ENCODE measurements around the gene NEK7.

Gene NEK7

DNA sequence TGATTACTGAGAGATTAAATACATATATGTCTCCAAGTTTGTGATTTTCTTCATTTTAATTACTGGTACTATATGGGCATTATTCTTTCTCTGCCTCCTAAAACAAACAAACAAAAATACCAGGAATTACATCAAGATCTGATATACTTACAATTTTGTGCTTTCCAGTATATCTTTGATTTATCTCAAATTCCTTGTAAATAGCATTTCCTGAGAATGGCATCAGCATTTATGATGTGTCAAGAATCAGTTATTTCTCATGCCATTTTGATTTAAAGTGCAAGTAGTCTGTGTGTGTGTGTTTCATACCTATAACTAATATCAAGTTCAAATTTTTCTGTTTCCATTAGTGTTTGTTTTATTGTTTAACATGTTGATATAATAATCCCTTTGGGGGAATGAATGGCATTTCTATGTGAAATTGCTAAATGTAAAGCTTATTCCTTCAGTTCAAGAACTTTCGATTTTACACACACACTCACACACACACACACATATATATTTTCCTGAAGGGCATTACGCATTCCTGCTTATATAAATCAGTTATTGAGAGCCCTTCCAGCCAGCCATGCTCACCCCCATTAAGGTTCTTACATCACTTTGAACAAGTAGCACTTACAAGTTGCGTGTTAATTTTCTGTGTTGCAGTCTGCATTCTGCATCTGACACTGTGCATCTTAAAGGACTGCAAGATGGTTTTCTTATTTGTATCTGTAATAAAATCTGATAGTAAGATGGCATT, 102.7 kb downstream of the NEK7 start:
- DNase-seq (ENCODE audit: low read depth), result no peak
- TF ChIP-seq, protein P1, sequence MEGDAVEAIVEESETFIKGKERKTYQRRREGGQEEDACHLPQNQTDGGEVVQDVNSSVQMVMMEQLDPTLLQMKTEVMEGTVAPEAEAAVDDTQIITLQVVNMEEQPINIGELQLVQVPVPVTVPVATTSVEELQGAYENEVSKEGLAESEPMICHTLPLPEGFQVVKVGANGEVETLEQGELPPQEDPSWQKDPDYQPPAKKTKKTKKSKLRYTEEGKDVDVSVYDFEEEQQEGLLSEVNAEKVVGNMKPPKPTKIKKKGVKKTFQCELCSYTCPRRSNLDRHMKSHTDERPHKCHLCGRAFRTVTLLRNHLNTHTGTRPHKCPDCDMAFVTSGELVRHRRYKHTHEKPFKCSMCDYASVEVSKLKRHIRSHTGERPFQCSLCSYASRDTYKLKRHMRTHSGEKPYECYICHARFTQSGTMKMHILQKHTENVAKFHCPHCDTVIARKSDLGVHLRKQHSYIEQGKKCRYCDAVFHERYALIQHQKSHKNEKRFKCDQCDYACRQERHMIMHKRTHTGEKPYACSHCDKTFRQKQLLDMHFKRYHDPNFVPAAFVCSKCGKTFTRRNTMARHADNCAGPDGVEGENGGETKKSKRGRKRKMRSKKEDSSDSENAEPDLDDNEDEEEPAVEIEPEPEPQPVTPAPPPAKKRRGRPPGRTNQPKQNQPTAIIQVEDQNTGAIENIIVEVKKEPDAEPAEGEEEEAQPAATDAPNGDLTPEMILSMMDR (conservative IDR thresholded peaks at IDR 0.05; ENCODE audit: low read depth, low read length), result no peak
- no peak overlapping the region for H3K4me3 ChIP-seq (ENCODE audit: low read depth, low read length)

DNA sequence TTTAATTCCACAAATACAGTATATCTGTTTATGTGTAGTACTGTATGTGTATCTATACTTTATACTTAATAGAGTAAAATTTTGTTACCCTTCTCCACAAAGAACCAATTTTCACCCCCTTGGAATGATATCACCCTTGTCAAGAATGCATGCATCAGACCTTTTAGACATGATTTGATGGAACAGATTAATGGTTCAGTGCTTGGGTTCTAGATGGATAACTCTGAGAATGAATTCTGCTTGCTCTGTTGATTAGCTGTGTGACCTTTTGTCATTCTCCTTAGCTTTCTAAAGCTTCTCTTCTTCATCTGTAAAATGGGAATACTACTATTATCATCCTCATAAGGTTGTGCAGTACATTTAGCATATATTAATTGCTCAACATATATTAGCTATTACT, 105.1 kb downstream of the NEK7 start:
- no peak overlapping the region for H3K4me3 ChIP-seq (ENCODE audit: low read depth, low read length)
- no peak for DNase-seq (ENCODE audit: low read depth)
- TF ChIP-seq, protein P1 (conservative IDR thresholded peaks at IDR 0.05; ENCODE audit: low read depth, low read length), result no peak

DNA sequence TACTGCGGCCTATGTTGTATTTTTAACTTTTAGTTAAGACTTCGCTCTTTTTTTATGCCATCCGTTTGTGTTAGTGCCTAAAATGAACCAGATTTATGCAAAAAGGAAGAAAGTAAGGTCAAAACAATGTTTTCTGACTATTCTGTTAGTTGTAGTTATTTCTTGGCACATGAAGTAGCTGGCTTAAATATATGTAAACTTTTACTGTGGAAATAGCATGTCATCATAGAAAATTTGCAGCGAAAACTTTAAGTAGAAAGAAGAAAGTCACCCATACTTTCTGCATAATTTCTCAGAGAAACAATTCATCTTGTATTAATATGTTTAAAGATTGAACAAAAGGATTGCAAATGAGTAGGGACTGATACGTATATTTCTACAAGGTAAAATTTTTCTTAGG, 106.4 kb downstream of the NEK7 start:
- no peak for DNase-seq (ENCODE audit: low read depth)
- no peak overlapping the region for H3K4me3 ChIP-seq (ENCODE audit: low read depth, low read length)
- TF ChIP-seq, protein P1 (conservative IDR thresholded peaks at IDR 0.05; ENCODE audit: low read depth, low read length), result no peak

DNA sequence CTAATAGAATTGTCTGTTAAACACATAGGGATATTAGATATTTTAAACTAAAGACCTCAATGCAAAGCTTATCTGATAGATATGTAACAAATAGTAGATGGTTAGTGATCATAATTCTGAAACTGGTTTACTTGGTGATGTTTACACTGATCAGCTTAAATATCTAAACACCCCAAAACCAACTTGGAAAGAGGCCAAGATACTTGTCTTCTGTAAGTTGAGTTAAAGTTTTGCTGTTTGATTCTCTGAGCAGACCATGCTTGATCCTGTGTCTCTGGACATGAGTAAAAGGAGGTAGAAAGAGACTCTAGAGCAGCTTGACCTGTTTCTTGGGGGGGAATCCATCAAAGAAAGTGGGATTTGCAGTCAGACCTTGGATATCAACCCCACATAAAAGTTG, 107.5 kb downstream of the NEK7 start:
- TF ChIP-seq, protein P1 (conservative IDR thresholded peaks at IDR 0.05; ENCODE audit: low read depth, low read length), result no peak
- H3K4me3 ChIP-seq (ENCODE audit: low read depth, low read length), result no peak overlapping the region
- no peak for DNase-seq (ENCODE audit: low read depth)

DNA sequence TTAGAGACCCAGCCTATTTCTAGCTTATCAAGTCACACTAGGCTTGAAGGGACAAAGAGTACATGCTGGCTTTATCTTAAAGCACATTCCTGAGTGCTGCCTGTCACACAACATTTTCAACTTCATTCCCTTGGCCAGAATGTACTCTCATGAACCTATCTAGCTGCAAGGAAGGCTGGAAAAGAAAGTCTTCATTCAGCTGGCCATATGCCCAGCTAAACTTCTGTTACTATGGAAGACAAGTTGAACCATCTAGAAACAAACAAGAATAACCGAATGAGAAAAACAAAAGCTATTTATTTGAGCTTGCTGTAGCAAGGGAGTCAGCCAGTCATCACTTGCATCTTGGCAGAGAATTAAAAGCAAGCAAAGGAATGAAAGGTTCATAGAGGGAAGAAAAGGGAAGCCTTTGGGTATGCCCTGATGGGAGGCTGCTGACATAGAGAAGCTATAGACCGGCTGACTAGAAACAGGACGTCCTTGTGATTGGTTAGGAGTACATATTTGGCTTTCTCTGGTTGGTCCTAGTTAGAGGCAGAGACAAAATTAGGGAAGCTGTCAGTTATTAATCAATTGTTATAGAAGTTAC, 108.4 kb downstream of the NEK7 start:
- H3K4me3 ChIP-seq (ENCODE audit: low read depth, low read length), result no peak overlapping the region
- DNase-seq (ENCODE audit: low read depth), result peak; percentile 80

DNA sequence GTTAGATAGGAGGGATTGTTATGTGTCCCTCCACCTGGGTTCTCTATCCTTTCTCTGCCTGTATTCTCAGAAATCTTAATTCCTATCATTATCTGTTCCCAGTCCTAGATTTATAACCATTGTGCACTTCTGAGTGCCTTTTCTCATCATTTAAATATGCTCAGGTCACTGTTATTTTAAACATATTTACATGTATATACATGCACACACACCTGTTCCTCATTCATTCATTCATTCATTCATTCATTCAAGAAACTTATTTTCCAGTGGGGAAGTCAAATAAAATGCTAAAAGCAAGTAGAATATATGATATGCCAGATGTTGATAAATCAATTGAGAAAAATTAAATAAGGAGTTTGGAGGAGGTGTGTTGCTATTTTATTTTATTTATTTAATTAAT, 110.3 kb downstream of the NEK7 start:
- no peak overlapping the region for H3K4me3 ChIP-seq (ENCODE audit: low read depth, low read length)
- TF ChIP-seq, protein P1 (conservative IDR thresholded peaks at IDR 0.05; ENCODE audit: low read depth, low read length), result no peak
- no peak for DNase-seq (ENCODE audit: low read depth)

More for the DNA sequence above, 108.4 kb downstream of the NEK7 start:
- TF ChIP-seq, protein P1 (conservative IDR thresholded peaks at IDR 0.05; ENCODE audit: low read depth, low read length), result no peak

DNA sequence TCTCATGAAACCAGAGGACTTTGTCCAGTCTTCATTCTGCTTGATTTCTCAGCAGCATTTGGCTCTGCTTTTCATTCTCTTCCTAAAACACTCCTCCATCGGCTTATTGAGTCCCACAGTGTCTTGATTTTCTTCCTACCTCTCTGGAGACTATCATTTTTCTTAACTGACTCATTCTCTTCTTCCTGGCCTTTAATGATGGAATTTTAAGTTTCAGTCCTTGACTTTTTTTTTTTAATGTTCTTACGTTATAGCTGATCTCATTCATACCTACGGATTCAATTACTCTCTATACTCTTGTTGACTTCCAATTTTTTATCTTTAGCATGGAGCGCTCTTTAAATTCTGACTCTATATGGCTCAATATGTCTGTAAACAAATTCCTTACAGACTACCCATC, 111.1 kb downstream of the NEK7 start:
- TF ChIP-seq, protein P1 (conservative IDR thresholded peaks at IDR 0.05; ENCODE audit: low read depth, low read length), result no peak
- DNase-seq (ENCODE audit: low read depth), result peak; percentile 88
- H3K4me3 ChIP-seq (ENCODE audit: low read depth, low read length), result no peak overlapping the region
